IMR-90 (cell line): ENCODE results near the gene WDCP. TPM values are rescaled to one million over a fixed set of nuclear protein-coding genes. Genes with fewer than 3 reads are reported as not detected.

Experiments used
- ATAC-seq: fragments of 200-7000 bp; cut with Tn5 transposase; 2 replicates; pipeline ENCODE4 v1.9.1; 2020; ENCODE audit warnings: low read depth, mild to moderate bottlenecking, moderate library complexity
- BruUV-seq: library from RNA; stranded (reverse); fragments of 400-500 nt; replicated peaks from 2 replicates; lab custom pipeline; 2021; lab: Mats Ljungman, UMichigan
- CTCF ChIA-PET: fragments of 300-600 bp; formaldehyde crosslinking; extraction: SDS; loops from one replicate; lab custom pipeline; 2021; ENCODE audit warnings: antibody characterized with exemption; lab: Yijun Ruan, JAX
- POLR2A ChIA-PET: fragments of 300-600 bp; sonication (Branson Sonifier 250); formaldehyde crosslinking; loops from one replicate; lab custom pipeline; 2022; ENCODE audit warnings: antibody characterized with exemption; ENCODE audit not compliant: unreplicated experiment; lab: Charles Lee
- DNase-seq: peaks from one replicate; pipeline ENCODE4 v3.0.0; 2013
- H2AFZ ChIP-seq: replicated peaks from 2 replicates; pipeline ENCODE3; 2013; ENCODE audit warnings: low read length, mild to moderate bottlenecking; ENCODE audit not compliant: poor library complexity
- H2AK5ac ChIP-seq: 2 replicates; pipeline ENCODE4 v1.6.1; 2013; ENCODE audit warnings: low read depth, low read length, inconsistent platforms
- H2AK9ac ChIP-seq: replicated peaks from 2 replicates; pipeline ENCODE3; 2013; ENCODE audit warnings: mild to moderate bottlenecking, low read depth, low read length, moderate library complexity; ENCODE audit not compliant: poor library complexity
- H2BK120ac ChIP-seq: 2 replicates; pipeline ENCODE4 v1.6.1; 2013; ENCODE audit warnings: low read depth, low read length, inconsistent platforms
- H2BK15ac ChIP-seq: 3 replicates; pipeline ENCODE4 v1.6.1; 2013; ENCODE audit warnings: low read depth, low read length, inconsistent platforms
- H2BK20ac ChIP-seq: 2 replicates; pipeline ENCODE4 v1.6.1; 2013; ENCODE audit warnings: low read depth, mild to moderate bottlenecking, inconsistent platforms, low read length, moderate library complexity
- H2BK5ac ChIP-seq: 2 replicates; pipeline ENCODE4 v1.6.1; 2013; ENCODE audit warnings: mild to moderate bottlenecking, low read depth, low read length, inconsistent platforms; ENCODE audit not compliant: poor library complexity, severe bottlenecking
- H3K14ac ChIP-seq: replicated peaks from 2 replicates; pipeline ENCODE4 v1.6.1; 2013; ENCODE audit warnings: low read depth, low read length, inconsistent platforms
- H3K18ac ChIP-seq: 2 replicates; pipeline ENCODE4 v1.6.1; 2013; ENCODE audit warnings: low read depth, low read length, control low read depth
- H3K23ac ChIP-seq: 2 replicates; pipeline ENCODE4 v1.6.1; 2013; ENCODE audit warnings: low read depth, low read length, inconsistent platforms
- H3K27ac ChIP-seq: 2 replicates; pipeline ENCODE4 v1.5.1; 2013; ENCODE audit warnings: mild to moderate bottlenecking, control low read depth, low read length; ENCODE audit not compliant: insufficient read depth
- H3K27me3 ChIP-seq: 2 replicates; pipeline ENCODE4 v1.6.1; 2013; ENCODE audit warnings: low read length; ENCODE audit not compliant: control insufficient read depth, insufficient read depth
- H3K36me3 ChIP-seq: 2 replicates; pipeline ENCODE4 v1.6.1; 2013; ENCODE audit warnings: low read length, mixed read lengths; ENCODE audit not compliant: control insufficient read depth, insufficient read depth
- H3K4ac ChIP-seq: 2 replicates; pipeline ENCODE4 v1.6.1; 2013; ENCODE audit warnings: low read depth, low read length, inconsistent platforms
- H3K4me1 ChIP-seq: 2 replicates; pipeline ENCODE4 v1.6.1; 2013; ENCODE audit warnings: low read length, mixed read lengths; ENCODE audit not compliant: control insufficient read depth, insufficient read depth
- H3K4me2 ChIP-seq: 2 replicates; pipeline ENCODE4 v1.6.1; 2013; ENCODE audit warnings: low read depth, mild to moderate bottlenecking, control low read depth, low read length, moderate library complexity
- H3K4me3 ChIP-seq: 2 replicates; pipeline ENCODE4 v1.5.1; 2013; ENCODE audit warnings: low read depth, mild to moderate bottlenecking, control low read depth, low read length, moderate library complexity; ENCODE audit not compliant: insufficient read depth
- H3K56ac ChIP-seq: 2 replicates; pipeline ENCODE4 v1.6.1; 2013; ENCODE audit warnings: low read length, inconsistent platforms; ENCODE audit not compliant: insufficient read depth; ENCODE audit errors: extremely low read depth
- H3K79me1 ChIP-seq, 2 experiments: 2 replicates each; pipeline ENCODE4 v1.6.1; 2013; ENCODE audit warnings: low read length in 2 of 2, inconsistent platforms in 1 of 2, low read depth in 1 of 2
- H3K9ac ChIP-seq: 2 replicates; pipeline ENCODE4 v1.6.1; 2013; ENCODE audit warnings: low read depth, low read length, control low read depth
- H3K9me1 ChIP-seq: 2 replicates; pipeline ENCODE4 v1.6.1; 2013; ENCODE audit warnings: low read length, inconsistent platforms; ENCODE audit not compliant: insufficient read depth
- H3K9me3 ChIP-seq: 2 replicates; pipeline ENCODE4 v1.6.1; 2013; ENCODE audit warnings: low read length; ENCODE audit not compliant: control insufficient read depth, insufficient read depth
- H4K20me1 ChIP-seq: 2 replicates; pipeline ENCODE4 v1.6.1; 2013; ENCODE audit warnings: low read length, inconsistent platforms; ENCODE audit not compliant: insufficient read depth
- H4K5ac ChIP-seq: 2 replicates; pipeline ENCODE4 v1.6.1; 2013; ENCODE audit warnings: mild to moderate bottlenecking, low read depth, low read length, control low read depth
- H4K8ac ChIP-seq, 2 experiments: 2 replicates each; pipeline ENCODE4 v1.6.1; 2013; ENCODE audit warnings: low read depth in 2 of 2, low read length in 2 of 2, control low read depth in 1 of 2, inconsistent platforms in 1 of 2
- H4K91ac ChIP-seq: 2 replicates; pipeline ENCODE4 v1.6.1; 2013; ENCODE audit warnings: low read depth, low read length, inconsistent platforms; ENCODE audit not compliant: insufficient read depth
- BHLHE40 ChIP-seq: fragments of 150-350 bp; IDR thresholded peaks from 2 replicates; pipeline ENCODE4 v1.6.1; 2016; ENCODE audit warnings: mild to moderate bottlenecking, low read depth, low read length
- MAZ ChIP-seq: IDR thresholded peaks from 2 replicates; pipeline ENCODE4 v1.6.1; 2012; ENCODE audit warnings: low read depth, mild to moderate bottlenecking, low read length, improper control_type of control experiment, moderate library complexity, borderline replicate concordance
- WGBS, 2 experiments: methylation state at CpG; one replicate each; pipeline versions ENCODE4 v1.1.5 to v1.1.7; 2013; ENCODE audit warnings: missing lambda C conversion rate in 2 of 2; ENCODE audit not compliant: insufficient read length in 1 of 2; ENCODE audit errors: extremely low coverage in 2 of 2; 5-methylcytosine and 5-hydroxymethylcytosine counted together
- dilution Hi-C: fragments of 300-500 bp; cut with HindIII; formaldehyde crosslinking; loops from one replicate; pipeline ENCODE4 v1.14.3; 2018; ENCODE audit warnings: low sequenced_read_pairs; ENCODE audit not compliant: unreplicated experiment
- in situ Hi-C: fragments of 300-500 bp; cut with MboI; formaldehyde crosslinking; loops from 3 replicates; pipeline ENCODE4 v1.14.3; 2019; ENCODE audit warnings: low sequenced_read_pairs, inconsistent platforms, mixed read lengths
- intact Hi-C: fragments of 100-400 bp; cut with micrococcal nuclease; formaldehyde crosslinking; loops from 2 replicates; pipeline ENCODE4 v1.10.0; 2022
- polyA plus RNA-seq, 3 experiments: library from polyadenylated mRNA; depleted of rRNA; stranded (reverse); fragments of >200 nt; gene quantifications; 2 replicates each; pipeline ENCODE4 v1.2.3, GENCODE V29; 2012; ENCODE audit warnings: low replicate concordance in 1 of 3
- total RNA-seq: library from RNA; depleted of rRNA; stranded (reverse); fragments of >200 nt; gene quantifications from 2 replicates; pipeline ENCODE4 v1.2.3, GENCODE V29; 2012
- TF ChIP-seq, protein P1 (sequence below): fragments of 150-350 bp; IDR thresholded peaks from 2 replicates; pipeline ENCODE4 v1.6.1; 2016; ENCODE audit warnings: low read depth, mild to moderate bottlenecking, low read length, moderate library complexity, borderline replicate concordance

WDCP gene
- total and polyA plus RNA-seq, 2 of the 4 experiments (the other 2 are of a cell fraction): 6.8 to 18.6 TPM

DNA sequence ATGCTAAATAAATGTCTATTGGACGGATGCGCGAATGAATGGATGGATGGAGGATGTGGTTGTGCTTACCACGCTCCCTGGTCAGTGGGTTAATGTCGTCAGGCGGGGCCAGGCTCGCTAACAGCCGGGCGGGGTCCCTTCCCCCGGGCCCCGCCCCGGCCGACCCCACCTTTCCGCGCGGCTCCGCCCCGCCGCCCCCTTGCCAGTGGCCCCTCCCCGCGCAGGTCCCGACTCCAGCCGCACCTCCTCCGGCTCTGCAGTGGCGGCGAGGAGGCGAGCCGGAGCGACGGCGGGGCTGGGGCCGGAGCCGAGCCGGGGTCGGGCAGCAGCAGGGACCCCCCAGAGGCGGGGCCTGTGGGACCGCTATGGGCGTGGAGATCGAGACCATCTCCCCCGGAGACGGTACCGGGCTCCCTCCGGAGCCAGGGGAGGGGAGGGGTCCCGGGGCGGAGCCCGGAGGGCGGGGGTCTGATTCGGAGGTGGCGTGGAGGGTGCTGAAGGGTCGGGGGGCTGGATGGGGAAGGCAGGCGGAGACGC lies 2.4 kb upstream of the WDCP start, which contains the start of gene FKBP1B:
FKBP1B (plus strand) TSS at position 257 of the 537 bp plus-strand sequence; CDS start at position 366, 109 bp downstream.
- Histone ChIP-seq H2AFZ (peak within 1 kb of the TSS; percentile 95), H3K27ac (no peak within 1 kb of the TSS; the same call in 1 of the 2 replicates), H3K18ac (peak within 1 kb of the TSS; percentile 54; the same call in 1 of the 2 replicates), H2BK15ac (no peak within 1 kb of the TSS), H3K9me1 (peaks cover 8% of the 10 kb centered on the region), H2AK9ac (peak within 1 kb of the TSS; percentile 74), H3K23ac (peak within 1 kb of the TSS; percentile 77), H3K9me3 (no peaks in the 10 kb centered on the region), H2AK5ac (peak within 1 kb of the TSS; percentile 69), H2BK120ac (no peak within 1 kb of the TSS), H3K4me3 (peak within 1 kb of the TSS; percentile 84), H3K14ac (peak within 1 kb of the TSS; percentile 62; the same call in 1 of the 2 replicates), H3K56ac (no peak within 1 kb of the TSS), H3K4me1 (no peaks in the 10 kb centered on the region), H3K79me1 (peaks cover 8 to 16% of the 10 kb centered on the region in 2 experiments; a peak in 3 of 4 replicates), H4K8ac (peak within 1 kb of the TSS; percentile 72 to 92; a peak in 3 of 4 replicates), H3K36me3 (no peaks in the 10 kb centered on the region), H3K4ac (peak within 1 kb of the TSS; percentile 56), H2BK20ac (no peak within 1 kb of the TSS), H4K20me1 (no peaks in the 10 kb centered on the region), H2BK5ac (no peak within 1 kb of the TSS), H3K4me2 (peak within 1 kb of the TSS; percentile 99), H4K5ac (peak within 1 kb of the TSS; percentile 57; the same call in 1 of the 2 replicates), H4K91ac (0 out of 2 replicates have a peak within 1 kb of the TSS, but pooled peaks have one; percentile 34), H3K9ac (peak within 1 kb of the TSS; percentile 53), H3K27me3 (no peaks in the 10 kb centered on the region)
- ChIA-PET CTCF (interaction anchor here (0.6 kb wide), 1 partner anchor 70 kb away, joined by 3 read pairs; no protein-coding TSS in a partner anchor), POLR2A (no interaction called here)
- DNase-seq: peak; percentile 45
- intact Hi-C loops (loop anchor here (10.0 kb wide), 1 partner anchor 105 kb away; the partner anchor contains the start of gene UBXN2A), in situ Hi-C loops (no loop called here), dilution Hi-C loops (no loop called here)
- ATAC-seq: peak; percentile 48
- TF ChIP-seq BHLHE40 (no peak), MAZ (0 out of 2 replicates have a peak, but pooled peaks have one; percentile 31)
- TF ChIP-seq, protein P1, sequence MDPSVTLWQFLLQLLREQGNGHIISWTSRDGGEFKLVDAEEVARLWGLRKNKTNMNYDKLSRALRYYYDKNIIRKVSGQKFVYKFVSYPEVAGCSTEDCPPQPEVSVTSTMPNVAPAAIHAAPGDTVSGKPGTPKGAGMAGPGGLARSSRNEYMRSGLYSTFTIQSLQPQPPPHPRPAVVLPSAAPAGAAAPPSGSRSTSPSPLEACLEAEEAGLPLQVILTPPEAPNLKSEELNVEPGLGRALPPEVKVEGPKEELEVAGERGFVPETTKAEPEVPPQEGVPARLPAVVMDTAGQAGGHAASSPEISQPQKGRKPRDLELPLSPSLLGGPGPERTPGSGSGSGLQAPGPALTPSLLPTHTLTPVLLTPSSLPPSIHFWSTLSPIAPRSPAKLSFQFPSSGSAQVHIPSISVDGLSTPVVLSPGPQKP: no peak
- WGBS, 2 experiments: 0% methylated on average over 2 of the region's 52 CpGs; no CpG with 5 or more reads in 1 of the 2 experiments
- no TSS peak for BruUV-seq
